IPS-18a (cell line): ENCODE data around the gene MET.
"Not testable (repeated sequence)": the region's sequence is repeated elsewhere in the genome, so short reads cannot be mapped to it uniquely, and the experiment has no call there.

Source experiments
- H3K27ac ChIP-seq: one replicate; pipeline ENCODE4 v1.5.1; 2013; ENCODE audit warnings: low read length
- H3K27me3 ChIP-seq: one replicate; pipeline ENCODE4 v1.6.1; 2013; ENCODE audit warnings: mild to moderate bottlenecking, low read length; ENCODE audit not compliant: control insufficient read depth, insufficient read depth
- H3K36me3 ChIP-seq: one replicate; pipeline ENCODE4 v1.6.1; 2013; ENCODE audit warnings: low read depth, low read length; ENCODE audit not compliant: control insufficient read depth
- H3K4me1 ChIP-seq: one replicate; pipeline ENCODE4 v1.6.1; 2013; ENCODE audit warnings: low read depth, low read length; ENCODE audit not compliant: control insufficient read depth
- H3K4me3 ChIP-seq: one replicate; pipeline ENCODE4 v1.5.1; 2013; ENCODE audit warnings: low read length
- H3K9ac ChIP-seq: one replicate; pipeline ENCODE4 v1.6.1; 2013; ENCODE audit warnings: mild to moderate bottlenecking, low read length, moderate library complexity
- H3K9me3 ChIP-seq: one replicate; pipeline ENCODE4 v1.6.1; 2013; ENCODE audit warnings: low read depth, low read length; ENCODE audit not compliant: control insufficient read depth

MET gene

GRCh38 chr7:116643148-116643547, 28.8 kb upstream of the MET start:
- not testable (repeated sequence) for H3K27me3 ChIP-seq, H3K4me1 ChIP-seq, H3K36me3 ChIP-seq, H3K9me3 ChIP-seq, H3K27ac ChIP-seq, H3K9ac ChIP-seq, H3K4me3 ChIP-seq

- Histone ChIP-seq H3K27ac (no peak overlapping the region), H3K4me3 (no peak overlapping the region), H3K27me3 (no peaks in the 10 kb centered on the region), H3K36me3 (no peaks in the 10 kb centered on the region), H3K9ac (no peak overlapping the region), H3K4me1 (no peaks in the 10 kb centered on the region), H3K9me3 (no peaks in the 10 kb centered on the region)
These were observed 27.4 kb upstream of the MET start for GRCh38 chr7:116644628-116645027.

- Histone ChIP-seq H3K27ac (no peak overlapping the region), H3K9me3 (no peaks in the 10 kb centered on the region), H3K4me3 (no peak overlapping the region)
These were observed 24.7 kb upstream of the MET start for GRCh38 chr7:116647290-116647689.

GRCh38 chr7:116647861-116648260, 24.1 kb upstream of the MET start:
- no peaks in the 10 kb centered on the region for H3K27me3 ChIP-seq
- H3K4me3 ChIP-seq: no peak overlapping the region
- no peak overlapping the region for H3K27ac ChIP-seq
- H3K36me3 ChIP-seq: no peaks in the 10 kb centered on the region
- no peaks in the 10 kb centered on the region for H3K4me1 ChIP-seq
- H3K9me3 ChIP-seq: no peaks in the 10 kb centered on the region
- no peak overlapping the region for H3K9ac ChIP-seq

More at GRCh38 chr7:116647290-116647689, 24.7 kb upstream of the MET start:
- Histone ChIP-seq H3K36me3 (no peaks in the 10 kb centered on the region), H3K4me1 (no peaks in the 10 kb centered on the region), H3K9ac (no peak overlapping the region), H3K27me3 (no peaks in the 10 kb centered on the region)

GRCh38 chr7:116650436-116650835, 21.6 kb upstream of the MET start:
- H3K36me3 ChIP-seq: no peaks in the 10 kb centered on the region

GRCh38 chr7:116652793-116653192, 19.2 kb upstream of the MET start:
- Histone ChIP-seq H3K9me3 (no peaks in the 10 kb centered on the region), H3K4me1 (no peaks in the 10 kb centered on the region), H3K9ac (no peak overlapping the region), H3K4me3 (no peak overlapping the region), H3K36me3 (no peaks in the 10 kb centered on the region), H3K27ac (no peak overlapping the region), H3K27me3 (no peaks in the 10 kb centered on the region)

More at GRCh38 chr7:116650436-116650835, 21.6 kb upstream of the MET start:
- Histone ChIP-seq H3K4me3 (no peak overlapping the region), H3K27ac (no peak overlapping the region), H3K9me3 (no peaks in the 10 kb centered on the region), H3K9ac (no peak overlapping the region), H3K4me1 (no peaks in the 10 kb centered on the region), H3K27me3 (no peaks in the 10 kb centered on the region)

- Histone ChIP-seq H3K4me3 (no peak overlapping the region), H3K36me3 (no peaks in the 10 kb centered on the region), H3K4me1 (no peaks in the 10 kb centered on the region), H3K9ac (no peak overlapping the region), H3K9me3 (no peaks in the 10 kb centered on the region), H3K27ac (no peak overlapping the region), H3K27me3 (no peaks in the 10 kb centered on the region)
These were observed 18.8 kb upstream of the MET start for GRCh38 chr7:116653204-116653603.

- no peaks in the 10 kb centered on the region for H3K36me3 ChIP-seq
- no peak overlapping the region for H3K9ac ChIP-seq
- H3K4me1 ChIP-seq: no peaks in the 10 kb centered on the region
- no peak overlapping the region for H3K27ac ChIP-seq
- H3K9me3 ChIP-seq: no peaks in the 10 kb centered on the region
- H3K27me3 ChIP-seq: no peaks in the 10 kb centered on the region
- no peak overlapping the region for H3K4me3 ChIP-seq
These were observed 18.4 kb upstream of the MET start for GRCh38 chr7:116653646-116654045.

- not testable (repeated sequence) for H3K9ac ChIP-seq, H3K27me3 ChIP-seq, H3K36me3 ChIP-seq, H3K9me3 ChIP-seq, H3K4me3 ChIP-seq, H3K27ac ChIP-seq, H3K4me1 ChIP-seq
These were observed 12.7 kb upstream of the MET start for GRCh38 chr7:116659248-116659647.

GRCh38 chr7:116661865-116662264, 10.1 kb upstream of the MET start:
- Histone ChIP-seq H3K36me3 (no peaks in the 10 kb centered on the region), H3K9me3 (no peaks in the 10 kb centered on the region), H3K4me1 (no peaks in the 10 kb centered on the region), H3K27ac (no peak overlapping the region), H3K9ac (no peak overlapping the region), H3K27me3 (no peaks in the 10 kb centered on the region), H3K4me3 (no peak overlapping the region)

GRCh38 chr7:116663744-116664143, 8.3 kb upstream of the MET start:
- no peaks in the 10 kb centered on the region for H3K4me1 ChIP-seq
- no peak overlapping the region for H3K27ac ChIP-seq
- no peaks in the 10 kb centered on the region for H3K9me3 ChIP-seq
- H3K27me3 ChIP-seq: no peaks in the 10 kb centered on the region
- no peaks in the 10 kb centered on the region for H3K36me3 ChIP-seq
- no peak overlapping the region for H3K4me3 ChIP-seq
- no peak overlapping the region for H3K9ac ChIP-seq

GRCh38 chr7:116665332-116665996, 6.5 kb upstream of the MET start:
- Histone ChIP-seq H3K36me3 (no peaks in the 10 kb centered on the region), H3K27ac (no peak overlapping the region), H3K9me3 (no peaks in the 10 kb centered on the region), H3K4me1 (no peaks in the 10 kb centered on the region), H3K9ac (no peak overlapping the region), H3K4me3 (no peak overlapping the region), H3K27me3 (no peaks in the 10 kb centered on the region)
